ENCODE data around the gene CASKIN2.

Gene CASKIN2

GRCh38 chr17:75505640-75506039, 9.7 kb downstream of the CASKIN2 start:
- DNase-seq (ENCODE audit: low read depth): no peak
- TF ChIP-seq CTCF (conservative IDR thresholded peaks at IDR 0.05; ENCODE audit: low read depth, low read length): no peak
- H3K4me3 ChIP-seq (ENCODE audit: low read depth, low read length): no peak overlapping the region

GRCh38 chr17:75505152-75505409, 10.3 kb downstream of the CASKIN2 start:
- no peak for TF ChIP-seq CTCF (conservative IDR thresholded peaks at IDR 0.05; ENCODE audit: low read depth, low read length)
- H3K4me3 ChIP-seq (ENCODE audit: low read depth, low read length): no peak overlapping the region
- DNase-seq (ENCODE audit: low read depth): no peak

- TF ChIP-seq CTCF (conservative IDR thresholded peaks at IDR 0.05; ENCODE audit: low read depth, low read length): peak; percentile 69
- H3K4me3 ChIP-seq (ENCODE audit: low read depth, low read length): no peak overlapping the region
- no peak for DNase-seq (ENCODE audit: low read depth)
Observed at GRCh38 chr17:75504347-75505151, 10.8 kb downstream of the CASKIN2 start.

- no peak for TF ChIP-seq CTCF (conservative IDR thresholded peaks at IDR 0.05; ENCODE audit: low read depth, low read length)
- DNase-seq (ENCODE audit: low read depth): no peak
- H3K4me3 ChIP-seq (ENCODE audit: low read depth, low read length): no peak overlapping the region
Observed at GRCh38 chr17:75503976-75504346, 11.4 kb downstream of the CASKIN2 start.

GRCh38 chr17:75503337-75503950, 11.9 kb downstream of the CASKIN2 start:
- TF ChIP-seq CTCF (conservative IDR thresholded peaks at IDR 0.05; ENCODE audit: low read depth, low read length): no peak
- no peak for DNase-seq (ENCODE audit: low read depth)
- no peak overlapping the region for H3K4me3 ChIP-seq (ENCODE audit: low read depth, low read length)

GRCh38 chr17:75502721-75503329, 12.5 kb downstream of the CASKIN2 start:
- no peak for TF ChIP-seq CTCF (conservative IDR thresholded peaks at IDR 0.05; ENCODE audit: low read depth, low read length)
- H3K4me3 ChIP-seq (ENCODE audit: low read depth, low read length): no peak overlapping the region
- no peak for DNase-seq (ENCODE audit: low read depth)

All from choroid plexus epithelial cell (primary cell).